Type B pancreatic cell (in vitro differentiated cells): ENCODE measurements around the gene KCTD16. TPM values are rescaled to one million over a fixed set of nuclear protein-coding genes. Genes with fewer than 3 reads are reported as not detected.

Source experiments
- DNase-seq: peaks from one replicate; pipeline ENCODE4 v3.0.0; 2021; ENCODE audit warnings: mixed read lengths; ENCODE audit not compliant: unreplicated experiment; ENCODE audit errors: extremely low spot score
- H3K27ac Mint-ChIP-seq: 2 replicates; pipeline ENCODE4 v1.8.0; 2021; ENCODE audit warnings: mild to moderate bottlenecking, mixed read lengths
- H3K27me3 Mint-ChIP-seq: 2 replicates; pipeline ENCODE4 v1.8.0; 2021; ENCODE audit warnings: mixed read lengths
- H3K36me3 Mint-ChIP-seq: 2 replicates; pipeline ENCODE4 v1.8.0; 2021; ENCODE audit warnings: mixed read lengths
- H3K4me1 Mint-ChIP-seq: one replicate; pipeline ENCODE4 v1.8.0; 2021; ENCODE audit warnings: mixed read lengths; ENCODE audit not compliant: unreplicated experiment
- H3K4me3 Mint-ChIP-seq: 2 replicates; pipeline ENCODE4 v1.8.0; 2021; ENCODE audit warnings: mild to moderate bottlenecking, mixed read lengths
- H3K9me3 Mint-ChIP-seq: 2 replicates; pipeline ENCODE4 v1.8.0; 2021; ENCODE audit warnings: mixed read lengths
- CTCF ChIP-seq: fragments of 200-600 bp; sonication (generic); conservative IDR thresholded peaks from 2 replicates; pipeline ENCODE4 v1.5.0; 2021; ENCODE audit warnings: antibody characterized with exemption, mild to moderate bottlenecking
- total RNA-seq: library from RNA; stranded (reverse); gene quantifications from 2 replicates; pipeline ENCODE4 v1.2.1, GENCODE V29; 2021; ENCODE audit warnings: low replicate concordance

KCTD16 gene
- total RNA-seq, 1 donor from 2014 or later: 3.0 TPM

GRCh38 chr5:144318460-144318859, 147.8 kb downstream of the KCTD16 start:
- Mint-ChIP-seq H3K27me3 (no peaks in the 10 kb centered on the region), H3K4me1 (no peaks in the 10 kb centered on the region), H3K27ac (no peak overlapping the region), H3K4me3 (no peak overlapping the region), H3K9me3 (no peaks in the 10 kb centered on the region), H3K36me3 (no peaks in the 10 kb centered on the region)
- no peak for DNase-seq
- TF ChIP-seq CTCF: no peak

- DNase-seq: no peak
- Mint-ChIP-seq H3K27me3 (no peaks in the 10 kb centered on the region), H3K4me1 (no peaks in the 10 kb centered on the region), H3K27ac (no peak overlapping the region), H3K9me3 (no peaks in the 10 kb centered on the region), H3K4me3 (no peak overlapping the region), H3K36me3 (no peaks in the 10 kb centered on the region)
- TF ChIP-seq CTCF: no peak
These were observed 152.5 kb downstream of the KCTD16 start for GRCh38 chr5:144323181-144323580.

GRCh38 chr5:144325532-144325931, 154.9 kb downstream of the KCTD16 start:
- no peaks in the 10 kb centered on the region for H3K36me3 Mint-ChIP-seq
- no peaks in the 10 kb centered on the region for H3K27me3 Mint-ChIP-seq
- no peak overlapping the region for H3K4me3 Mint-ChIP-seq
- H3K27ac Mint-ChIP-seq: no peak overlapping the region
- no peak for TF ChIP-seq CTCF
- no peaks in the 10 kb centered on the region for H3K9me3 Mint-ChIP-seq
- no peaks in the 10 kb centered on the region for H3K4me1 Mint-ChIP-seq
- no peak for DNase-seq

- DNase-seq: no peak
- H3K4me1 Mint-ChIP-seq: no peaks in the 10 kb centered on the region
- no peaks in the 10 kb centered on the region for H3K9me3 Mint-ChIP-seq
- no peaks in the 10 kb centered on the region for H3K36me3 Mint-ChIP-seq
- no peak for TF ChIP-seq CTCF
- H3K27ac Mint-ChIP-seq: no peak overlapping the region
- no peaks in the 10 kb centered on the region for H3K27me3 Mint-ChIP-seq
- no peak overlapping the region for H3K4me3 Mint-ChIP-seq
These were observed 157.8 kb downstream of the KCTD16 start for GRCh38 chr5:144328494-144328893.

GRCh38 chr5:144328980-144329379, 158.3 kb downstream of the KCTD16 start:
- H3K4me3 Mint-ChIP-seq: no peak overlapping the region
- no peaks in the 10 kb centered on the region for H3K36me3 Mint-ChIP-seq
- H3K4me1 Mint-ChIP-seq: no peaks in the 10 kb centered on the region
- TF ChIP-seq CTCF: no peak
- no peak for DNase-seq
- no peaks in the 10 kb centered on the region for H3K9me3 Mint-ChIP-seq
- H3K27me3 Mint-ChIP-seq: no peaks in the 10 kb centered on the region
- H3K27ac Mint-ChIP-seq: no peak overlapping the region

GRCh38 chr5:144329681-144330080, 159.0 kb downstream of the KCTD16 start:
- no peak for TF ChIP-seq CTCF
- no peak for DNase-seq
- Mint-ChIP-seq H3K27ac (no peak overlapping the region), H3K4me3 (no peak overlapping the region), H3K27me3 (no peaks in the 10 kb centered on the region), H3K36me3 (no peaks in the 10 kb centered on the region), H3K9me3 (no peaks in the 10 kb centered on the region), H3K4me1 (no peaks in the 10 kb centered on the region)
